ENCODE data around the gene TAPBP. TPM values are rescaled to one million over a fixed set of nuclear protein-coding genes. Genes with fewer than 3 reads are reported as not detected.

Gene TAPBP
- total RNA-seq, 1 experiment from 2014 or later: 28.2 TPM

DNA sequence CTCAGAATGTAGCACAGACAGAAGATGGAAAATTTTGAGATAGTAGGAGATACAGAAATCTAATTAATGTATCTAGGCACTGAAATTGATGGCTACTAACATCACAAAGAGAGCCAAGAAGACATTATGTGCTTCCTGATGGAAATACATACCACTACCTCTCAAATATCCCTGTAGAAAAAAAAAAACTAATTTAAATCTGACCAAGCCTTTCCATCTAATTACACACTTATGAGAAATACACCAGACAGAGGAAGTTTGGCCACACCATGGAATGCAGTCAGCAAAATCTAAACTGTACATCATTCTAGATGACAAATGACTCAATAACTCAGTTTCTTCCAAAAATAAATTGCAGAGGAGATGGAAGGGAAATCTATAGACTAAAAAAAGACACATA, 61.1 kb downstream of the TAPBP start:
- Mint-ChIP-seq H3K9me3 (no peaks in the 10 kb centered on the region; a peak in 1 of 5 replicates), H3K27me3 (ENCODE audit: low read depth) (peaks cover 13% of the 10 kb centered on the region)
- no peak for DNase-seq

More for the DNA sequence above, 61.1 kb downstream of the TAPBP start:
- Histone ChIP-seq H3K9me3 (ENCODE audit: control insufficient read depth, low read depth, low read length) (no peaks in the 10 kb centered on the region), H2BK20ac (ENCODE audit: low read depth, low read length, poor library complexity, severe bottlenecking) (no peak overlapping the region), H3K18ac (ENCODE audit: insufficient read length, low read depth, low read length) (no peak overlapping the region), H4K8ac (replicated peaks; ENCODE audit: insufficient read length, low read depth, low read length) (no peak overlapping the region), H4K5ac (ENCODE audit: insufficient read length, low read depth, low read length) (no peak overlapping the region), H4K91ac (ENCODE audit: insufficient read length, low read depth, low read length) (no peak overlapping the region), H3K23me2 (ENCODE audit: insufficient read length, low read depth, low read length, poor library complexity, severe bottlenecking) (peaks cover 17% of the 10 kb centered on the region), H3K27ac (ENCODE audit: insufficient read length, low read depth, low read length) (no peak overlapping the region), H3K23ac (ENCODE audit: insufficient read length, low read depth, low read length) (no peak overlapping the region), H2BK120ac (ENCODE audit: low read depth, low read length, poor library complexity, severe bottlenecking) (no peak overlapping the region), H2BK5ac (ENCODE audit: insufficient read length, low read length) (no peak overlapping the region), H3K79me1 (ENCODE audit: insufficient read depth, low read depth, low read length, poor library complexity, severe bottlenecking) (no peaks in the 10 kb centered on the region), H3K4ac (ENCODE audit: low read depth, low read length) (no peak overlapping the region), H2BK12ac (ENCODE audit: insufficient read length, low read depth, low read length) (no peak overlapping the region), H2BK15ac (ENCODE audit: low read depth, low read length) (no peak overlapping the region), H2AFZ (ENCODE audit: low read length) (no peak overlapping the region), H3K79me2 (ENCODE audit: insufficient read depth, low read length) (no peaks in the 10 kb centered on the region), H3T11ph (ENCODE audit: low read length) (no peak overlapping the region), H4K20me1 (ENCODE audit: control insufficient read depth, insufficient read depth, insufficient read length) (no peaks in the 10 kb centered on the region), H3K27me3 (ENCODE audit: insufficient read depth, low read length) (no peaks in the 10 kb centered on the region; the same call in 1 of the 2 replicates), H2AK5ac (ENCODE audit: insufficient read length, low read length) (no peak overlapping the region), H3K4me2 (ENCODE audit: insufficient read depth, insufficient read length, low read length) (no peak overlapping the region), H3K56ac (ENCODE audit: insufficient read length, low read depth, low read length) (no peak overlapping the region), H3K14ac (ENCODE audit: insufficient read depth, low read length) (no peak overlapping the region), H3K9ac (ENCODE audit: extremely low read depth, insufficient read length, low read length) (no peak overlapping the region), H3K4me1 (ENCODE audit: insufficient read depth, low read length) (no peaks in the 10 kb centered on the region; the same call in 1 of the 2 replicates)
- Mint-ChIP-seq H3K4me3 (no peak overlapping the region), H3K27ac (no peak overlapping the region), H3K4me1 (peaks cover 20 to 24% of the 10 kb centered on the region in 2 experiments), H3K36me3 (ENCODE audit: insufficient read depth in 1 of 3, low read depth in 3 of 3) (peaks cover 11 to 36% (median 29%) of the 10 kb centered on the region in 3 experiments)
- TF ChIP-seq, protein P1, sequence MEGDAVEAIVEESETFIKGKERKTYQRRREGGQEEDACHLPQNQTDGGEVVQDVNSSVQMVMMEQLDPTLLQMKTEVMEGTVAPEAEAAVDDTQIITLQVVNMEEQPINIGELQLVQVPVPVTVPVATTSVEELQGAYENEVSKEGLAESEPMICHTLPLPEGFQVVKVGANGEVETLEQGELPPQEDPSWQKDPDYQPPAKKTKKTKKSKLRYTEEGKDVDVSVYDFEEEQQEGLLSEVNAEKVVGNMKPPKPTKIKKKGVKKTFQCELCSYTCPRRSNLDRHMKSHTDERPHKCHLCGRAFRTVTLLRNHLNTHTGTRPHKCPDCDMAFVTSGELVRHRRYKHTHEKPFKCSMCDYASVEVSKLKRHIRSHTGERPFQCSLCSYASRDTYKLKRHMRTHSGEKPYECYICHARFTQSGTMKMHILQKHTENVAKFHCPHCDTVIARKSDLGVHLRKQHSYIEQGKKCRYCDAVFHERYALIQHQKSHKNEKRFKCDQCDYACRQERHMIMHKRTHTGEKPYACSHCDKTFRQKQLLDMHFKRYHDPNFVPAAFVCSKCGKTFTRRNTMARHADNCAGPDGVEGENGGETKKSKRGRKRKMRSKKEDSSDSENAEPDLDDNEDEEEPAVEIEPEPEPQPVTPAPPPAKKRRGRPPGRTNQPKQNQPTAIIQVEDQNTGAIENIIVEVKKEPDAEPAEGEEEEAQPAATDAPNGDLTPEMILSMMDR (conservative IDR thresholded peaks at IDR 0.05): no peak

All from H9 (cell line).